GM13976 (cell line): ENCODE data around the gene PEF1.

Source experiments
- DNase-seq: peaks from one replicate; pipeline ENCODE4 v3.0.0; 2012; ENCODE audit warnings: low spot score
- in situ Hi-C: fragments of 300-500 bp; cut with MboI; formaldehyde crosslinking; loops from one replicate; pipeline ENCODE4 v1.12.0; 2022; ENCODE audit warnings: low sequenced_read_pairs, mixed read lengths, inconsistent platforms; ENCODE audit not compliant: unreplicated experiment
- TF ChIP-seq, protein P1 (sequence below): IDR thresholded peaks from 2 replicates; pipeline ENCODE4 v1.5.1; 2012; ENCODE audit warnings: borderline replicate concordance, mild to moderate bottlenecking; ENCODE audit not compliant: insufficient read depth; ENCODE audit errors: extremely low read depth, missing control alignments, control extremely low read depth

The PEF1 gene

DNA sequence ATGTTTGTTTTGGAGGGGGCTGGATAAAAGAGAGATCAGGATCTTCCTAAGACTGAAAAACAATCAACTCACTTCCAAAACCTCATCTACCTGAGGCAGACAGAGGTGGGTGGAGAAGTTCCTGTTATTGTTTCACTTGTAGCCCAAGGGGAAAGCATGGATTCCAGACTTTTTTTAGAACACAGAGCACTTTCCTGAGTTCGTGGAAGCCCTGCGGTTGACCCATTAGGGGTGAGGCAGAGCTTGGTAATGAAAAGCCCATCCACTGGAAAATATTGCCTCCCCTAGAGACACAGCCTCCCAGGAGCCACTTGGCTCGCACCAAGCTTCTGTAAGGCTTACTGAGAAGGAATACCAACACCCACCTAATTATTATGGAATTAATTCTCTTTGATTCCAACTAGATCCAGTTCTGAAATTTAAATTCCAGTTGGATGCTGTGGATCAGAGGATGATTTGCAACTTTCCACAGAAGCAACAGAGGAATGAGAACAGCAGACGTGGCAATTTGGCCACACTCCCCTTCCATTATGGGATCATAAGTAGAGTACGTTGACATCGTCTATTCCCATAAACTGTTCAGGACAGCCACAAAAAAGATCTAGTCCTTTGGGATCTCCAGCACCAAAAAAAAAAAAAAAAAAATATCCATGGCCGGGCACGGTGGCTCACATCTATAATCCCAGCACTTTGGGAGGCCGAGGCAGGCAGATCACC is 4.1 kb upstream of the PEF1 start:
- in situ Hi-C loops: no loop called here
- no peak for DNase-seq
- TF ChIP-seq, protein P1, sequence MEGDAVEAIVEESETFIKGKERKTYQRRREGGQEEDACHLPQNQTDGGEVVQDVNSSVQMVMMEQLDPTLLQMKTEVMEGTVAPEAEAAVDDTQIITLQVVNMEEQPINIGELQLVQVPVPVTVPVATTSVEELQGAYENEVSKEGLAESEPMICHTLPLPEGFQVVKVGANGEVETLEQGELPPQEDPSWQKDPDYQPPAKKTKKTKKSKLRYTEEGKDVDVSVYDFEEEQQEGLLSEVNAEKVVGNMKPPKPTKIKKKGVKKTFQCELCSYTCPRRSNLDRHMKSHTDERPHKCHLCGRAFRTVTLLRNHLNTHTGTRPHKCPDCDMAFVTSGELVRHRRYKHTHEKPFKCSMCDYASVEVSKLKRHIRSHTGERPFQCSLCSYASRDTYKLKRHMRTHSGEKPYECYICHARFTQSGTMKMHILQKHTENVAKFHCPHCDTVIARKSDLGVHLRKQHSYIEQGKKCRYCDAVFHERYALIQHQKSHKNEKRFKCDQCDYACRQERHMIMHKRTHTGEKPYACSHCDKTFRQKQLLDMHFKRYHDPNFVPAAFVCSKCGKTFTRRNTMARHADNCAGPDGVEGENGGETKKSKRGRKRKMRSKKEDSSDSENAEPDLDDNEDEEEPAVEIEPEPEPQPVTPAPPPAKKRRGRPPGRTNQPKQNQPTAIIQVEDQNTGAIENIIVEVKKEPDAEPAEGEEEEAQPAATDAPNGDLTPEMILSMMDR: no peak

DNA sequence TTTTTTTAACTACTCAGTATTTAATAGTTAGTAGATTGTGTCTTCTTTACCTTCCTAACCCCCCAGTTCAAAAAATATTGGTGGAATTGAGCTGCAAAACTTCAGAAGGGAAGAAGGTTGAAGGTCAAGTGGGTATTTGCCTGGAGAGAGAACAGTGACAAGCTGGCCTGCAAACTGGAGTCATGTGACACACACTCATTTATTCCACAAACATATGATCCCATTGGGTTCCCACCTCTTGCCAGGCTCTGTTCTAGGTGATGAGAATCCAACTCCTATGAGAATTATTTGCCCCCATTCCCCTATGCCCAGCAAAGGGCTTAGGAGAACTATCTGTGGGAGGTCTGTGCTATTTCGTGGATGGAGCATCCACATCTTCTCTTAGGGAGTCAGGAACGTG is 3.5 kb upstream of the PEF1 start:
- in situ Hi-C loops: no loop called here
- no peak for DNase-seq
- TF ChIP-seq, protein P1: no peak

DNA sequence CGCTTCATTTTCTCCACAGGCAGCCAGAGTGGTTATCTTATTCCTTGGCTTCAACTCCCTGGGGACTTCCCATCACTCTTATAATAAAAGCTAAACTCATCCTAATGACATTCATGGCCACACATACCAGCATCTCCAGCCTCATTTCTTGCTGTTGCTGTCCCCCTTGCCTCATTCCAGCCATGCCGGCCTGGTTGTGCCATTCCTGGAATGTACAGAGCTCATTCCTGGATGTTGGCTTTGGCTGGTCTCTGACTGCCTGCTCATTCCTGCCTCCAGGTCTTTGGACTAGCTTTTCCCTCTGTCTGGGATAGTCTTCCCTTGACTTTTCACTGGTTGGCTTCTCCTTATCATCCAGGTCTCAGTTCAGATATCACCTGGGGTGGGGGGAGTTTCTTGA is 2.4 kb upstream of the PEF1 start:
- in situ Hi-C loops: no loop called here
- TF ChIP-seq, protein P1: no peak
- DNase-seq: no peak

DNA sequence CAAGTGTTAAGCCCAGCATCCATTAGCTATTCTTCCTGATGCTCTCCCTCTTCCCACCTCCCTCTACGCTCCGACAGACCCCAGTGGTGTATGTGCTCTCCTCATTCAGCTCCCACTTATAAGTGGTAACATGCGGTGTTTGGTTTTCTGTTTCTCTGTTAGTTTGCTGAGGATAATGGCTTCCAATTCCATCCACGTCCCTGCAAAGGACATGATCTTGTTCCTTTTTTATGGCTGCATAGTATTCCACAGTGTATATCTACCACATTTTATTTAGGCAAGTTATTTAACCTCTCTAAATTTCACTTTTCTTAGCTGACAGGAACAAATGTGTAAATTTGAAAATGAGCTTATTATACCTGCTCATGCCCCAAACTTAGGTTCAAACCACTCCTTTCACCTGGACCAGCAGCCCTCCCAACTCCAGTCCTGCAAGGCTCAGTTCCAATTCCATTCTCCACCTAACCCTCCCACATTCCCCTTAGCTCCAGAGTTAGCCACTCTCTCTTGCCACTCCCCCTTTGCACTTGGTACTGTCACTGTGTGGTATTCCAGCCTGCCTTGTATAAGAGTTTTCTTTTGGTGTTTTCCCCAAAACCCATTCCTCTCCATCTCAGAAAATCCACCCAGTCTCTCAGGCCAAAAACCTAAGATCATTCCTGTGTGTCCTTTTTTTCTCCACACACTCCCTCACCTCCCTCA is 1.7 kb upstream of the PEF1 start:
- TF ChIP-seq, protein P1: no peak
- in situ Hi-C loops: no loop called here
- no peak for DNase-seq

DNA sequence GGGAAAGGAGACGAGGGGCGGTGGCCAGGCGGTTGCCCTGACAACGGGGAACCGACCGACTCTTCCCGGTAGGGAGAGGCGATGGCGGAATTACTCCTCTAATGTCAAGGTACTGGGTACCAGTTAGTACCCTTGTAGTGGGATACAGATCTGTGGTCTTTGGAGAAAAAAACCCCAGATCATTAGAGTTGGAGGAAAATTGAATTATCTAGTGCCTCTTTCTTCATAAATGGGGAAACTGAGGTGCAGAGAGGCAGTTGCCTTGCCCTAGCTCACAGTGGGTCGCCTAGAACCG is 545 bp upstream of the PEF1 start:
- TF ChIP-seq, protein P1: no peak
- in situ Hi-C loops: no loop called here
- no peak for DNase-seq

DNA sequence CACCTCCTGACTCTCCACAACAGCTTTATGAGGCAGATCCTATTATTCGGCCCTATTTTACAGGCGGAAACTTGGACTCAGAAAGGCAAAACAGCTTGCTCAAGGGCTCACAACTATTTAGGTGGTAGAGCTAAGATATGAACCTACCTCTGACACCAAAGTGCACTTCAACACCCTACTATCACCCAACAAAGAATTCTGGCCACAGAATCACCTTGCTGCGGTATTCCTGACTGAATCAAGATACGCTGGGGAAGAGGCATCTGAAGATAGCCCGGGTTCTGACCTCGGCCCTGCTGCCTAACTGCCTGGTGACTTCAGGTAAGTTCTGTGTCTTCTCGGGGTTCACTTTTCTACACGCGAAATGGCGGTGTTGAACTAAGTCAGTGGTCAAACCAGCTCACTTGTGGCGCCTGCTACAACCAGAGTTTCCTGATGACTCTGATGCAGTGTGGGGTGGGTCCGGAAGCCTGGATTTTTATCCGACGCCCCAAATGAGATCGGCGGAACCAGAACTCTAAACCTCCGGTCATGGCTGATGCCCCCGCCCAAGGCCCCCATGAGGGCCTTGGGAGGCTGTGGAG is 608 bp downstream of the PEF1 start:
- TF ChIP-seq, protein P1: no peak
- in situ Hi-C loops: no loop called here
- peak; percentile 7 for DNase-seq
